Uterus (tissue), 4 donors: Measurements from ENCODE around the gene MXRA8. TPM values are rescaled to one million over a fixed set of nuclear protein-coding genes. Genes with fewer than 3 reads are reported as not detected.

Experiments used
- DNase-seq, 2 donors: peaks; one replicate each; pipeline ENCODE4 v3.0.0-alpha.2; 2019 to 2020
- H3K27ac ChIP-seq, 2 donors: fragments of 200-600 bp; sonication (generic); 1 replicate in 1 of 2; 2 replicates in 1 of 2; pipeline ENCODE4 v1.5.1; 2016 to 2018
- H3K27me3 ChIP-seq, 2 donors: fragments of 200-600 bp; sonication (generic); one replicate each; pipeline ENCODE4 v1.5.1; 2018 to 2019; ENCODE audit warnings: control low read depth in 1 of 2
- H3K36me3 ChIP-seq, 2 donors: fragments of 200-600 bp; sonication (generic); one replicate each; pipeline ENCODE4 v1.5.1; 2019; ENCODE audit warnings: control low read depth in 1 of 2
- H3K4me1 ChIP-seq, 2 donors: fragments of 200-600 bp; sonication (generic); one replicate each; pipeline ENCODE4 v1.5.1; 2018 to 2019; ENCODE audit warnings: control low read depth in 1 of 2
- H3K4me3 ChIP-seq, 2 donors: fragments of 200-600 bp; sonication (generic); 1 replicate in 1 of 2; 2 replicates in 1 of 2; pipeline ENCODE4 v1.5.1; 2018 to 2019; ENCODE audit warnings: mild to moderate bottlenecking in 1 of 2
- H3K9me3 ChIP-seq, 2 donors: fragments of 200-600 bp; sonication (generic); one replicate each; pipeline ENCODE4 v1.5.1; 2019; ENCODE audit warnings: control low read depth in 1 of 2
- CTCF ChIP-seq, 4 experiments: fragments of 200-600 bp in 2 of 4; fragments of 450-650 bp in 2 of 4; sonication (generic) in 2 of 4; IDR thresholded peaks; one replicate each; pipeline ENCODE4 v1.5.1; 2016 to 2019; ENCODE audit warnings: antibody characterized with exemption in 4 of 4, mild to moderate bottlenecking in 2 of 4, moderate library complexity in 1 of 4
- POLR2A ChIP-seq, 2 donors: fragments of 450-650 bp; IDR thresholded peaks; one replicate each; pipeline ENCODE4 v1.6.1; 2016; ENCODE audit warnings: antibody characterized with exemption in 2 of 2, mild to moderate bottlenecking in 1 of 2, moderate library complexity in 1 of 2
- intact Hi-C: fragments of 100-400 bp; cut with DNase I; formaldehyde crosslinking; loops from one replicate; pipeline ENCODE4 v1.15.1; 2023; ENCODE audit warnings: low total_unique reads
- total RNA-seq, 4 donors: library from RNA; depleted of rRNA in 3 of 4; stranded (reverse); fragments of >200 nt in 3 of 4; gene quantifications; one replicate each; pipeline versions ENCODE4 v1.1.0 to v1.2.4, GENCODE V29; 2014 to 2023
- donor health status: DM: yes; HTN: yes; CAD: no.

Gene MXRA8
- total RNA-seq, 4 donors from 2014 or later, result 86.1 to 143 (median 117) TPM

- Histone ChIP-seq H3K4me1 (peaks cover 0 to 3% of the 10 kb centered on the region in 2 donors), H3K9me3 (no peaks in the 10 kb centered on the region), H3K27me3 (no peaks in the 10 kb centered on the region), H3K27ac (no peak within 1 kb of the TSS), H3K4me3 (no peak within 1 kb of the TSS), H3K36me3 (no peaks in the 10 kb centered on the region)
- TF ChIP-seq POLR2A (IDR thresholded peaks at IDR 0.05) (no peak), CTCF (IDR thresholded peaks at IDR 0.05) (no peak)
- intact Hi-C loops, result no loop called here
- DNase-seq, result no peak
Observed at GRCh38 chr1:1331068-1331965, 27.0 kb downstream of the MXRA8 start, which contains the start of gene TAS1R3. TAS1R3 (plus strand) TSS chr1:1331280; CDS start chr1:1331346, 66 bp downstream.

- H3K27me3 ChIP-seq, result no peaks in the 10 kb centered on the region
- peaks cover 0 to 11% of the 10 kb centered on the region in 2 donors for H3K4me1 ChIP-seq
- H3K9me3 ChIP-seq, result no peaks in the 10 kb centered on the region
- DNase-seq, result no peak
- no peak overlapping the region for H3K4me3 ChIP-seq
- no peaks in the 10 kb centered on the region for H3K36me3 ChIP-seq
- H3K27ac ChIP-seq, result no peak overlapping the region
- TF ChIP-seq CTCF (IDR thresholded peaks at IDR 0.05), result no peak
- TF ChIP-seq POLR2A (IDR thresholded peaks at IDR 0.05), result no peak
- intact Hi-C loops, result no loop called here
Observed at GRCh38 chr1:1330366-1331067, 27.8 kb downstream of the MXRA8 start.

- H3K9me3 ChIP-seq, result no peaks in the 10 kb centered on the region
- H3K36me3 ChIP-seq, result no peaks in the 10 kb centered on the region
- intact Hi-C loops, result no loop called here
- H3K27me3 ChIP-seq, result no peaks in the 10 kb centered on the region
- no peak overlapping the region for H3K27ac ChIP-seq
- no peak overlapping the region for H3K4me3 ChIP-seq
- no peak for DNase-seq
- H3K4me1 ChIP-seq, result peaks cover 0 to 17% of the 10 kb centered on the region in 2 donors
- no peak for TF ChIP-seq CTCF (IDR thresholded peaks at IDR 0.05)
Observed at GRCh38 chr1:1329304-1330210, 28.8 kb downstream of the MXRA8 start.

- no peak for TF ChIP-seq POLR2A (IDR thresholded peaks at IDR 0.05)
- no peak for TF ChIP-seq CTCF (IDR thresholded peaks at IDR 0.05)
- Histone ChIP-seq H3K9me3 (no peaks in the 10 kb centered on the region), H3K36me3 (no peaks in the 10 kb centered on the region), H3K27ac (no peak overlapping the region), H3K4me3 (no peak overlapping the region), H3K4me1 (peaks cover 2 to 21% of the 10 kb centered on the region in 2 donors), H3K27me3 (no peaks in the 10 kb centered on the region)
- intact Hi-C loops, result no loop called here
- DNase-seq, result no peak
Observed at GRCh38 chr1:1328254-1328653, 30.1 kb downstream of the MXRA8 start.
